HCT116 (cell line): ENCODE measurements around the gene NDRG3. TPM values are rescaled to one million over a fixed set of nuclear protein-coding genes. Genes with fewer than 3 reads are reported as not detected.

Experiments used
- ATAC-seq: fragments of 200-7000 bp; cut with Tn5 transposase; 2 replicates; pipeline ENCODE4 v1.9.1; 2020; ENCODE audit warnings: mild to moderate bottlenecking, moderate library complexity
- BruUV-seq: library from RNA; stranded (reverse); fragments of 400-500 nt; replicated peaks from 2 replicates; lab custom pipeline; 2021; lab: Mats Ljungman, UMichigan
- CTCF ChIA-PET: fragments of 300-600 bp; sonication (Branson Sonifier 250); formaldehyde crosslinking; loops from one replicate; lab custom pipeline; 2021; ENCODE audit warnings: antibody characterized with exemption; lab: Charles Lee
- POLR2A ChIA-PET: fragments of 300-600, 350-600 bp; sonication (Branson Sonifier 250); formaldehyde crosslinking; loops from one replicate; lab custom pipeline; 2021; ENCODE audit warnings: antibody characterized with exemption; lab: Charles Lee
- RAD21 ChIA-PET, 2 experiments: fragments of 300-600 bp; sonication (Branson Sonifier 250); formaldehyde crosslinking; loops; one replicate each; lab custom pipeline; 2023; ENCODE audit warnings: low total read pairs in 2 of 2; ENCODE audit not compliant: uncharacterized antibody in 2 of 2, unreplicated experiment in 2 of 2, low non-redundant PET in 1 of 2; lab: Charles Lee
- DNase-seq: peaks from one replicate; pipeline ENCODE4 v3.0.0-alpha.2; 2010; ENCODE audit warnings: low read depth, low spot score
- H2AFZ ChIP-seq: fragments of 200-600 bp; shearing (Covaris generic), sonication (generic); 2 replicates; pipeline ENCODE4 v1.6.1; 2017; ENCODE audit warnings: low read depth, mixed run types, mixed read lengths, antibody characterized with exemption, low read length; ENCODE audit not compliant: poor library complexity, severe bottlenecking
- H3K27ac ChIP-seq: 2 replicates; pipeline ENCODE4 v1.5.1; 2012; ENCODE audit warnings: low read depth, low read length
- H3K27me3 ChIP-seq: fragments of 200-600 bp; sonication (generic); 2 replicates; pipeline ENCODE4 v1.6.1; 2016; ENCODE audit warnings: mixed run types, low read length, mixed read lengths; ENCODE audit not compliant: insufficient read depth
- H3K36me3 ChIP-seq, 2 experiments: fragments of 200-500 bp in 1 of 2; fragments of 200-600 bp in 1 of 2; sonication (Bioruptor generic) in 1 of 2; sonication (generic) in 1 of 2; 2 replicates each; pipeline versions ENCODE4 v1.5.1 to v1.6.1; 2014 to 2016; ENCODE audit warnings: low read length in 2 of 2, inconsistent platforms in 1 of 2, mixed read lengths in 1 of 2, mixed run types in 1 of 2; ENCODE audit not compliant: insufficient read depth in 2 of 2, control insufficient read depth in 1 of 2
- H3K4me1 ChIP-seq, 2 experiments: fragments of 200-600 bp in 1 of 2; sonication (generic) in 1 of 2; 2 replicates each; pipeline versions ENCODE4 v1.5.1 to v1.6.1; 2012 to 2017; ENCODE audit warnings: low read length in 2 of 2, inconsistent platforms in 1 of 2, mild to moderate bottlenecking in 1 of 2, mixed read lengths in 1 of 2, mixed run types in 1 of 2, moderate library complexity in 1 of 2; ENCODE audit not compliant: insufficient read depth in 2 of 2, control insufficient read depth in 1 of 2
- H3K4me2 ChIP-seq: fragments of 200-600 bp; sonication (generic); 2 replicates; pipeline ENCODE4 v1.6.1; 2017; ENCODE audit warnings: mixed run types, low read length, mixed read lengths
- H3K4me3 ChIP-seq, 2 experiments: fragments of 200-600 bp in 1 of 2; sonication (generic) in 1 of 2; replicated peaks in 1 of 2; 2 replicates each; pipeline ENCODE4 v1.5.1; 2011 to 2016; ENCODE audit warnings: low read length in 2 of 2, control low read depth in 1 of 2, low read depth in 1 of 2, mild to moderate bottlenecking in 1 of 2, mixed read lengths in 1 of 2, mixed run types in 1 of 2
- H3K79me2 ChIP-seq: fragments of 200-600 bp; sonication (generic); 2 replicates; pipeline ENCODE4 v1.6.1; 2017; ENCODE audit warnings: mild to moderate bottlenecking, mixed run types, low read length, moderate library complexity, mixed read lengths; ENCODE audit not compliant: insufficient read depth
- H3K9ac ChIP-seq: fragments of 200-600 bp; sonication (generic); 2 replicates; pipeline ENCODE4 v1.6.1; 2016; ENCODE audit warnings: low read length, mixed read lengths
- H3K9me2 ChIP-seq: fragments of 200-600 bp; sonication (generic), shearing (Covaris generic); 2 replicates; pipeline ENCODE4 v1.6.1; 2017; ENCODE audit warnings: mixed run types, mild to moderate bottlenecking, moderate library complexity; ENCODE audit not compliant: insufficient read depth
- H3K9me3 ChIP-seq, 2 experiments: fragments of 200-500 bp in 1 of 2; fragments of 200-600 bp in 1 of 2; sonication (Bioruptor generic) in 1 of 2; sonication (generic) in 1 of 2; 2 replicates each; pipeline ENCODE4 v1.6.1; 2014 to 2017; ENCODE audit warnings: low read length in 2 of 2, mixed read lengths in 2 of 2, inconsistent platforms in 1 of 2, low read depth in 1 of 2, mild to moderate bottlenecking in 1 of 2, mixed run types in 1 of 2, moderate library complexity in 1 of 2; ENCODE audit not compliant: control insufficient read depth in 1 of 2, insufficient read depth in 1 of 2
- H4K20me1 ChIP-seq: fragments of 200-600 bp; sonication (generic), shearing (Covaris generic); 2 replicates; pipeline ENCODE4 v1.6.1; 2017; ENCODE audit warnings: mixed run types, mild to moderate bottlenecking, moderate library complexity; ENCODE audit not compliant: insufficient read depth
- CEBPB ChIP-seq: IDR thresholded peaks from 2 replicates; pipeline ENCODE4 v1.6.1; 2012; ENCODE audit warnings: low read depth
- ELF1 ChIP-seq: IDR thresholded peaks from 2 replicates; pipeline ENCODE4 v1.6.1; 2012; ENCODE audit warnings: low read depth, borderline replicate concordance
- FOSL1 ChIP-seq: IDR thresholded peaks from 2 replicates; pipeline ENCODE4 v1.6.1; 2012; ENCODE audit warnings: low read depth
- JUND ChIP-seq: IDR thresholded peaks from 2 replicates; pipeline ENCODE4 v1.6.1; 2012
- POLR2A ChIP-seq: IDR thresholded peaks from 2 replicates; pipeline ENCODE4 v1.7.0; 2011; ENCODE audit warnings: borderline replicate concordance; ENCODE audit not compliant: insufficient read depth, insufficient read length; ENCODE audit errors: extremely low read depth
- RAD21 ChIP-seq: IDR thresholded peaks from 2 replicates; pipeline ENCODE4 v1.6.1; 2012; ENCODE audit warnings: low read depth, mild to moderate bottlenecking
- SIN3A ChIP-seq: IDR thresholded peaks from 2 replicates; pipeline ENCODE4 v1.6.1; 2012; ENCODE audit warnings: low read depth
- SP1 ChIP-seq: IDR thresholded peaks from 2 replicates; pipeline ENCODE4 v1.6.1; 2012; ENCODE audit warnings: low read depth
- ZNF274 ChIP-seq: fragments of 200-500 bp; sonication (Bioruptor generic); IDR thresholded peaks from 2 replicates; pipeline ENCODE4 v1.6.1; 2014; ENCODE audit warnings: mild to moderate bottlenecking, low read depth, low read length, inconsistent platforms
- intact Hi-C: fragments of 100-400 bp; cut with micrococcal nuclease; formaldehyde crosslinking; loops from 2 replicates; pipeline ENCODE4 v1.10.0; 2022
- total RNA-seq: library from RNA; stranded (reverse); gene quantifications from one replicate; pipeline ENCODE4 v1.2.1, GENCODE V29; 2021; ENCODE audit not compliant: unreplicated experiment
- TF ChIP-seq, protein P1 (sequence below): IDR thresholded peaks from 2 replicates; pipeline ENCODE4 v1.6.1; 2012
- TF ChIP-seq, protein P2 (sequence below): IDR thresholded peaks from 2 replicates; pipeline ENCODE4 v1.6.1; 2012; ENCODE audit warnings: low read depth
- TF ChIP-seq, protein P3 (sequence below): IDR thresholded peaks from 2 replicates; pipeline ENCODE4 v1.6.1; 2012

Gene NDRG3
- total RNA-seq, 1 experiment from 2014 or later: 29.3 TPM

GRCh38 chr20:36786663-36787062 is 40.8 kb upstream of the NDRG3 start:
- no peak overlapping the region for H3K4me2 ChIP-seq
- H3K27ac ChIP-seq: no peak overlapping the region
- H3K27me3 ChIP-seq: no peaks in the 10 kb centered on the region
- ChIA-PET RAD21 (no interaction called here), POLR2A (no interaction called here), CTCF (no interaction called here)
- H3K4me3 ChIP-seq: no peak overlapping the region
- peaks cover 0 to 5% of the 10 kb centered on the region in 2 experiments; a peak in 2 of 4 replicates for H3K36me3 ChIP-seq
- no peaks in the 10 kb centered on the region for H4K20me1 ChIP-seq
- H3K9me2 ChIP-seq: no peaks in the 10 kb centered on the region
- DNase-seq (no peak), ATAC-seq (no peak)
- no peaks in the 10 kb centered on the region for H3K4me1 ChIP-seq
- no peak overlapping the region for H2AFZ ChIP-seq
- intact Hi-C loops: no loop called here
- H3K9ac ChIP-seq: no peak overlapping the region
- BruUV-seq: no TSS peak
- no peaks in the 10 kb centered on the region for H3K79me2 ChIP-seq
- H3K9me3 ChIP-seq: no peaks in the 10 kb centered on the region
- TF ChIP-seq, protein P1, sequence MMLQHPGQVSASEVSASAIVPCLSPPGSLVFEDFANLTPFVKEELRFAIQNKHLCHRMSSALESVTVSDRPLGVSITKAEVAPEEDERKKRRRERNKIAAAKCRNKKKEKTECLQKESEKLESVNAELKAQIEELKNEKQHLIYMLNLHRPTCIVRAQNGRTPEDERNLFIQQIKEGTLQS: no peak
- TF ChIP-seq CEBPB: no peak
- TF ChIP-seq, protein P2, sequence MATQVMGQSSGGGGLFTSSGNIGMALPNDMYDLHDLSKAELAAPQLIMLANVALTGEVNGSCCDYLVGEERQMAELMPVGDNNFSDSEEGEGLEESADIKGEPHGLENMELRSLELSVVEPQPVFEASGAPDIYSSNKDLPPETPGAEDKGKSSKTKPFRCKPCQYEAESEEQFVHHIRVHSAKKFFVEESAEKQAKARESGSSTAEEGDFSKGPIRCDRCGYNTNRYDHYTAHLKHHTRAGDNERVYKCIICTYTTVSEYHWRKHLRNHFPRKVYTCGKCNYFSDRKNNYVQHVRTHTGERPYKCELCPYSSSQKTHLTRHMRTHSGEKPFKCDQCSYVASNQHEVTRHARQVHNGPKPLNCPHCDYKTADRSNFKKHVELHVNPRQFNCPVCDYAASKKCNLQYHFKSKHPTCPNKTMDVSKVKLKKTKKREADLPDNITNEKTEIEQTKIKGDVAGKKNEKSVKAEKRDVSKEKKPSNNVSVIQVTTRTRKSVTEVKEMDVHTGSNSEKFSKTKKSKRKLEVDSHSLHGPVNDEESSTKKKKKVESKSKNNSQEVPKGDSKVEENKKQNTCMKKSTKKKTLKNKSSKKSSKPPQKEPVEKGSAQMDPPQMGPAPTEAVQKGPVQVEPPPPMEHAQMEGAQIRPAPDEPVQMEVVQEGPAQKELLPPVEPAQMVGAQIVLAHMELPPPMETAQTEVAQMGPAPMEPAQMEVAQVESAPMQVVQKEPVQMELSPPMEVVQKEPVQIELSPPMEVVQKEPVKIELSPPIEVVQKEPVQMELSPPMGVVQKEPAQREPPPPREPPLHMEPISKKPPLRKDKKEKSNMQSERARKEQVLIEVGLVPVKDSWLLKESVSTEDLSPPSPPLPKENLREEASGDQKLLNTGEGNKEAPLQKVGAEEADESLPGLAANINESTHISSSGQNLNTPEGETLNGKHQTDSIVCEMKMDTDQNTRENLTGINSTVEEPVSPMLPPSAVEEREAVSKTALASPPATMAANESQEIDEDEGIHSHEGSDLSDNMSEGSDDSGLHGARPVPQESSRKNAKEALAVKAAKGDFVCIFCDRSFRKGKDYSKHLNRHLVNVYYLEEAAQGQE: peak; percentile 52
- no peak for TF ChIP-seq FOSL1

GRCh38 chr20:36786246-36786645 is 40.4 kb upstream of the NDRG3 start:
- no peak for ATAC-seq
- Histone ChIP-seq H3K9me3 (no peaks in the 10 kb centered on the region), H3K9me2 (no peaks in the 10 kb centered on the region), H3K4me1 (no peaks in the 10 kb centered on the region), H4K20me1 (no peaks in the 10 kb centered on the region), H3K36me3 (peaks cover 0 to under 1% of the 10 kb centered on the region in 2 experiments; a peak in 2 of 4 replicates), H3K9ac (no peak overlapping the region), H3K27ac (no peak overlapping the region), H3K27me3 (no peaks in the 10 kb centered on the region), H3K79me2 (no peaks in the 10 kb centered on the region), H2AFZ (no peak overlapping the region), H3K4me2 (no peak overlapping the region), H3K4me3 (no peak overlapping the region)
- no TSS peak for BruUV-seq
- RAD21 ChIA-PET: no interaction called here
- CTCF ChIA-PET: no interaction called here
- no peak for DNase-seq
- intact Hi-C loops: no loop called here
- POLR2A ChIA-PET: no interaction called here
- no peak for TF ChIP-seq SP1
- TF ChIP-seq JUND: no peak
- TF ChIP-seq ZNF274: no peak
- TF ChIP-seq, protein P3, sequence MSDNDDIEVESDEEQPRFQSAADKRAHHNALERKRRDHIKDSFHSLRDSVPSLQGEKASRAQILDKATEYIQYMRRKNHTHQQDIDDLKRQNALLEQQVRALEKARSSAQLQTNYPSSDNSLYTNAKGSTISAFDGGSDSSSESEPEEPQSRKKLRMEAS: no peak
- no peak for TF ChIP-seq POLR2A
- no peak for TF ChIP-seq SIN3A
- no peak for TF ChIP-seq ELF1
- TF ChIP-seq RAD21: no peak
